ENCODE data around the gene SMIM44. TPM values are rescaled to one million over a fixed set of nuclear protein-coding genes. Genes with fewer than 3 reads are reported as not detected.

Gene SMIM44
- total and polyA plus RNA-seq, 7 experiments from 2014 or later: not detected

- no peaks in the 10 kb centered on the region for H3K9me3 ChIP-seq (ENCODE audit: control insufficient read depth in 2 of 3, low read length in 3 of 3)
- H3K27me3 ChIP-seq (ENCODE audit: control insufficient read depth in 2 of 2, insufficient read depth in 2 of 2, low read length in 2 of 2): no peaks in the 10 kb centered on the region
- POLR2A ChIA-PET: no interaction called here
- DNase-seq: no peak
- ATAC-seq: no peak
- Mint-ChIP-seq H3K9me3 (peaks cover 0 to 2% (median 0%) of the 10 kb centered on the region in 11 donors), H3K27me3 (peaks cover 0 to 6% (median 0%) of the 10 kb centered on the region in 5 donors), H3K4me1 (peaks cover 10 to 18% (median 15%) of the 10 kb centered on the region in 7 donors), H3K4me3 (no peak overlapping the region), H3K36me3 (no peaks in the 10 kb centered on the region), H3K27ac (no peak overlapping the region)
- H3K4me1 ChIP-seq (ENCODE audit: control insufficient read depth in 2 of 2, insufficient read depth in 2 of 2, low read length in 2 of 2): peaks cover 0 to 6% of the 10 kb centered on the region in 2 donors
- no peaks in the 10 kb centered on the region for H3K36me3 ChIP-seq (ENCODE audit: control insufficient read depth in 2 of 3, insufficient read depth in 3 of 3, low read length in 3 of 3)
- CTCF ChIA-PET: no interaction called here
- no peak overlapping the region for H3K27ac ChIP-seq (ENCODE audit: low read depth, low read length)
- H3K4me3 ChIP-seq (ENCODE audit: low read length): no peak overlapping the region
- intact Hi-C loops (cut with micrococcal nuclease): no loop called here
Measured at GRCh38 chr19:3475449-3475848, 7.8 kb downstream of the SMIM44 start.

GRCh38 chr19:3474614-3475013 is 8.6 kb downstream of the SMIM44 start:
- Mint-ChIP-seq H3K27me3 (peaks cover 0 to 6% (median 0%) of the 10 kb centered on the region in 5 donors), H3K27ac (no peak overlapping the region), H3K4me1 (peaks cover 10 to 18% (median 15%) of the 10 kb centered on the region in 7 donors), H3K9me3 (peaks cover 0 to 2% (median 0%) of the 10 kb centered on the region in 11 donors), H3K36me3 (no peaks in the 10 kb centered on the region), H3K4me3 (no peak overlapping the region)
- no peak for ATAC-seq
- ChIA-PET POLR2A (no interaction called here), CTCF (no interaction called here)
- DNase-seq: no peak
- intact Hi-C loops (cut with micrococcal nuclease): no loop called here
- H3K4me3 ChIP-seq (ENCODE audit: low read length): no peak overlapping the region
- no peaks in the 10 kb centered on the region for H3K27me3 ChIP-seq (ENCODE audit: control insufficient read depth in 2 of 2, insufficient read depth in 2 of 2, low read length in 2 of 2)
- H3K36me3 ChIP-seq (ENCODE audit: control insufficient read depth in 2 of 3, insufficient read depth in 3 of 3, low read length in 3 of 3): no peaks in the 10 kb centered on the region
- peaks cover 0 to 6% of the 10 kb centered on the region in 2 donors for H3K4me1 ChIP-seq (ENCODE audit: control insufficient read depth in 2 of 2, insufficient read depth in 2 of 2, low read length in 2 of 2)
- H3K9me3 ChIP-seq (ENCODE audit: control insufficient read depth in 2 of 3, low read length in 3 of 3): no peaks in the 10 kb centered on the region
- no peak overlapping the region for H3K27ac ChIP-seq (ENCODE audit: low read depth, low read length)

- peaks cover 0 to 2% (median 0%) of the 10 kb centered on the region in 11 donors for H3K9me3 Mint-ChIP-seq
- H3K4me1 Mint-ChIP-seq: peaks cover 10 to 13% (median 12%) of the 10 kb centered on the region in 7 donors
- no peak overlapping the region for H3K27ac Mint-ChIP-seq
- no peaks in the 10 kb centered on the region for H3K9me3 ChIP-seq (ENCODE audit: control insufficient read depth in 2 of 3, low read length in 3 of 3)
- peaks cover 0 to under 1% of the 10 kb centered on the region in 2 donors for H3K4me1 ChIP-seq (ENCODE audit: control insufficient read depth in 2 of 2, insufficient read depth in 2 of 2, low read length in 2 of 2)
- H3K27me3 Mint-ChIP-seq: peaks cover 0 to 6% (median 0%) of the 10 kb centered on the region in 5 donors
- intact Hi-C loops (cut with micrococcal nuclease): no loop called here
- no peaks in the 10 kb centered on the region for H3K36me3 ChIP-seq (ENCODE audit: control insufficient read depth in 2 of 3, insufficient read depth in 3 of 3, low read length in 3 of 3)
- H3K27me3 ChIP-seq (ENCODE audit: control insufficient read depth in 2 of 2, insufficient read depth in 2 of 2, low read length in 2 of 2): no peaks in the 10 kb centered on the region
- no peak overlapping the region for H3K4me3 ChIP-seq (ENCODE audit: low read length)
- no peaks in the 10 kb centered on the region for H3K36me3 Mint-ChIP-seq
- no peak for ATAC-seq
- H3K4me3 Mint-ChIP-seq: no peak overlapping the region
- CTCF ChIA-PET: no interaction called here
- POLR2A ChIA-PET: interaction anchor here (0.7 kb wide), 1 partner anchor 321 kb away, joined by 3 read pairs; no protein-coding TSS in a partner anchor
- no peak for DNase-seq
- H3K27ac ChIP-seq (ENCODE audit: low read depth, low read length): no peak overlapping the region
Measured at GRCh38 chr19:3474010-3474409, 9.2 kb downstream of the SMIM44 start.

GRCh38 chr19:3471954-3472655 is 11.1 kb downstream of the SMIM44 start:
- H3K4me3 Mint-ChIP-seq: no peak overlapping the region
- H3K36me3 Mint-ChIP-seq: no peaks in the 10 kb centered on the region
- Histone ChIP-seq H3K4me1 (ENCODE audit: control insufficient read depth in 2 of 2, insufficient read depth in 2 of 2, low read length in 2 of 2) (no peaks in the 10 kb centered on the region), H3K27me3 (ENCODE audit: control insufficient read depth in 2 of 2, insufficient read depth in 2 of 2, low read length in 2 of 2) (no peaks in the 10 kb centered on the region), H3K9me3 (ENCODE audit: control insufficient read depth in 2 of 3, low read length in 3 of 3) (no peaks in the 10 kb centered on the region), H3K36me3 (ENCODE audit: control insufficient read depth in 2 of 3, insufficient read depth in 3 of 3, low read length in 3 of 3) (no peaks in the 10 kb centered on the region), H3K27ac (ENCODE audit: low read depth, low read length) (no peak overlapping the region), H3K4me3 (ENCODE audit: low read length) (no peak overlapping the region)
- CTCF ChIA-PET: interaction anchor here (0.5 to 1.5 kb wide), 5 partner anchors 11 to 149 kb away, joined by 3 to 7 read pairs (median 3); no protein-coding TSS in a partner anchor
- H3K27me3 Mint-ChIP-seq: no peaks in the 10 kb centered on the region
- peak; percentile 36 for ATAC-seq
- intact Hi-C loops (cut with micrococcal nuclease): no loop called here
- peaks cover 0 to 4% (median 0%) of the 10 kb centered on the region in 11 donors for H3K9me3 Mint-ChIP-seq
- peak in 3 of 9 donors; percentile 35 to 57 (median 44) for DNase-seq
- no peak overlapping the region for H3K27ac Mint-ChIP-seq
- POLR2A ChIA-PET: interaction anchor here (0.6 kb wide), 1 partner anchor 30 kb away, joined by 3 read pairs; no protein-coding TSS in a partner anchor
- peaks cover 0 to 7% (median 0%) of the 10 kb centered on the region in 7 donors for H3K4me1 Mint-ChIP-seq

DNA sequence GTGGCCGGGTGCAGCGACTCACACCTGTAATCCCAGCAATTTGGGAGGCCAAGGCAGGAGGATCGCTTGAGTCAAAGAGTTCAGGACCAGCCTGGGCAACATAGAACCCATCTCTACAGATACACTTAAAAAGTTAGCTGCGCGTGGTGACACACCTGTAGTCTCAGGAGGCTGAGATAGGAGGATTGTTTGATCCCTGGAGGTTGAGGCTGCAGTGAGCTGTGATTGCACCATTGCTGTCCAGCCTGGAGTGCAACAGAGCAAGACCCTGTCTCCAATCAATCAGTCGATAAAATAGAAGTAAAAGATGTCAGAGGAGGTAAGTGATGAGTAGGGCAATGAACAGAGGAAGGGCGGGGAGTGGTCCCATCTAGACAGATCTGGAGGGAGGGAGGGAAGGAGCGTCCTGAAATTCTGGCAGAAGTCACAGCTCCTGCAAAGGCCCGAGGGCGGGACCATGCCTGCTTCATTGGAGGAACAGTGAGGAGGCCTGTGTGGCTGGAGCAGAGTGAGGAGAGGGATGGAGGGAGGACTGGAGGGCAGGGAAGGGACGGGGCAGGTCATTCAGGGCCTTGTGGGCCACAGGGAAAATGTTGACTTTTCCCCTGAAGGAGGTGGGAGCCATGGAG is 12.6 kb downstream of the SMIM44 start:
- peaks cover 0 to 7% (median 0%) of the 10 kb centered on the region in 7 donors for H3K4me1 Mint-ChIP-seq
- H3K27me3 Mint-ChIP-seq: no peaks in the 10 kb centered on the region
- H3K27me3 ChIP-seq (ENCODE audit: control insufficient read depth in 2 of 2, insufficient read depth in 2 of 2, low read length in 2 of 2): no peaks in the 10 kb centered on the region
- peaks cover 0 to 4% (median 0%) of the 10 kb centered on the region in 11 donors for H3K9me3 Mint-ChIP-seq
- H3K4me3 Mint-ChIP-seq: no peak overlapping the region
- peak overlapping the region in 1 of 9 donors; percentile 1 for H3K27ac Mint-ChIP-seq
- H3K4me3 ChIP-seq (ENCODE audit: low read length): no peak overlapping the region
- DNase-seq (no peak), ATAC-seq (peak; percentile 13)
- no peaks in the 10 kb centered on the region for H3K4me1 ChIP-seq (ENCODE audit: control insufficient read depth in 2 of 2, insufficient read depth in 2 of 2, low read length in 2 of 2)
- ChIA-PET POLR2A (interaction anchor here (1.0 kb wide), 1 partner anchor 143 kb away, joined by 3 read pairs; no protein-coding TSS in a partner anchor), CTCF (interaction anchor here (0.7 to 1.5 kb wide), 2 partner anchors 141 to 157 kb away, joined by 3 to 7 read pairs; no protein-coding TSS in a partner anchor)
- peaks cover 0 to 4% (median 0%) of the 10 kb centered on the region in 5 donors for H3K36me3 Mint-ChIP-seq
- H3K36me3 ChIP-seq (ENCODE audit: control insufficient read depth in 2 of 3, insufficient read depth in 3 of 3, low read length in 3 of 3): no peaks in the 10 kb centered on the region
- intact Hi-C loops (cut with micrococcal nuclease): no loop called here
- no peaks in the 10 kb centered on the region for H3K9me3 ChIP-seq (ENCODE audit: control insufficient read depth in 2 of 3, low read length in 3 of 3)
- no peak overlapping the region for H3K27ac ChIP-seq (ENCODE audit: low read depth, low read length)

DNA sequence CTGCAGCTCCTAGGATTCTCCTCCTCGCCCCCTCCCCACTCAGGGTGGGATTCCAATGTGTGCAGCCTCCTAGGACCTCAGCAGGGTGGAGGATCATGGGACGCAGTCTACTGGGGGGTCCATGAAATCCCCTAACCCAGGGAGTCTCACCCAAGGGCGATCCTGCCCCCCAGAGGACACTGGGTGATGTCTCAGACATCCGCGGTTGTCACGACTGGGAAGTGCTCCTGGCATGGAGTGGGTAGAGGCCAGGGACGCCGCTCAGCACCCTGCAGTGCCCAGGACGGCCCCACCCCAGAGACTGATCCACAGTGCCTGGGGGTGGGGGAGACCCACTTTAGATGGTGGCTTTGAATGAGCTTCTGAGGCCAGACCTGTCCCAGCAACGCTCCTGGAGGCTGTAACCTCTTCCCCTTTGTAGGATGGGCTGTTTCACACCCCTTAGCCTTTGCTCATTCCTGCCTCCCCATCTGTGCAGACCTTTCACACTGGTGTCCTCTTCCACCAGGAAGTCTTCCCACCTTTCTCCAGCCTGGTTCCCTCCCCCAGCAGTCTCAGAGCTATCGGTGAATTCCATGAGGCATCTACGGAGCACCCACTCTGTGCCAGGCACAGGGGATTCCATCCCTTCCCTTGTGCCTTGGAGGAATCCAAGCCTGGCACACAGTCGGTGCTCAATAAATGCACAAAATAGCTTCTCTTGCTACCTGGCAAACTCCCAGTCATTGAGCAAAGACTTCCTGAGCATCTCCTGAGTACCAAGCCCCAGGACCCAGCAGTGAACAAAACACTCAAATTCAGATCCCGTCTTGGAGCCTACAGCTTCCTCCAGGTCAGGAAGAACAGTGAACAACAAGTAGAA is 13.4 kb downstream of the SMIM44 start:
- peaks cover 0 to 4% (median 0%) of the 10 kb centered on the region in 5 donors for H3K36me3 Mint-ChIP-seq
- H3K27me3 ChIP-seq (ENCODE audit: control insufficient read depth in 2 of 2, insufficient read depth in 2 of 2, low read length in 2 of 2): no peaks in the 10 kb centered on the region
- ChIA-PET CTCF (interaction anchor here (0.7 kb wide), 1 partner anchor 156 kb away, joined by 3 read pairs; no protein-coding TSS in a partner anchor), POLR2A (interaction anchor here (0.7 to 1.0 kb wide), 2 partner anchors 142 to 144 kb away, joined by 3 read pairs; no protein-coding TSS in a partner anchor)
- no peaks in the 10 kb centered on the region for H3K27me3 Mint-ChIP-seq
- H3K4me3 Mint-ChIP-seq: no peak overlapping the region
- peaks cover 0 to 7% (median 0%) of the 10 kb centered on the region in 7 donors for H3K4me1 Mint-ChIP-seq
- no peaks in the 10 kb centered on the region for H3K4me1 ChIP-seq (ENCODE audit: control insufficient read depth in 2 of 2, insufficient read depth in 2 of 2, low read length in 2 of 2)
- H3K27ac Mint-ChIP-seq: peak overlapping the region in 2 of 9 donors; percentile 33 to 71
- no peak overlapping the region for H3K4me3 ChIP-seq (ENCODE audit: low read length)
- H3K36me3 ChIP-seq (ENCODE audit: control insufficient read depth in 2 of 3, insufficient read depth in 3 of 3, low read length in 3 of 3): no peaks in the 10 kb centered on the region
- no peak for ATAC-seq
- no peak overlapping the region for H3K27ac ChIP-seq (ENCODE audit: low read depth, low read length)
- no peak for DNase-seq
- H3K9me3 ChIP-seq (ENCODE audit: control insufficient read depth in 2 of 3, low read length in 3 of 3): no peaks in the 10 kb centered on the region
- peaks cover 0 to 4% (median 0%) of the 10 kb centered on the region in 11 donors for H3K9me3 Mint-ChIP-seq
- intact Hi-C loops (cut with micrococcal nuclease): no loop called here

Measured in naive thymus-derived CD4-positive, alpha-beta T cell (primary cell).